WTC11 (cell line): ENCODE data around the gene SGSM2. TPM values are rescaled to one million over a fixed set of nuclear protein-coding genes. Genes with fewer than 3 reads are reported as not detected.

Source experiments
- ATAC-seq: fragments of 200-7000 bp; cut with Tn5 transposase; 2 replicates; pipeline ENCODE4 v1.10.0; 2021; ENCODE audit warnings: mild to moderate bottlenecking, moderate library complexity
- CTCF ChIA-PET: fragments of 300-600 bp; sonication (Branson Sonifier 250); formaldehyde crosslinking; loops from one replicate; lab custom pipeline; 2021; ENCODE audit warnings: antibody characterized with exemption; lab: Charles Lee
- POLR2A ChIA-PET: fragments of 350-600 bp; sonication (Branson Sonifier 250); formaldehyde crosslinking; loops from one replicate; lab custom pipeline; 2021; ENCODE audit warnings: antibody characterized with exemption; lab: Charles Lee
- DNase-seq: peaks from one replicate; pipeline ENCODE4 v3.0.0; 2021; ENCODE audit warnings: low spot score
- H3K27ac Mint-ChIP-seq: 2 replicates; pipeline ENCODE4 v1.8.0; 2021; ENCODE audit warnings: mixed read lengths
- H3K27me3 Mint-ChIP-seq: 2 replicates; pipeline ENCODE4 v1.8.0; 2021; ENCODE audit warnings: low read depth, mild to moderate bottlenecking, moderate library complexity, mixed read lengths
- H3K36me3 Mint-ChIP-seq: 2 replicates; pipeline ENCODE4 v1.8.0; 2021; ENCODE audit warnings: mixed read lengths
- H3K4me1 Mint-ChIP-seq: 2 replicates; pipeline ENCODE4 v1.8.0; 2022; ENCODE audit warnings: mixed read lengths
- H3K4me3 Mint-ChIP-seq: 2 replicates; pipeline ENCODE4 v1.8.0; 2021; ENCODE audit warnings: mild to moderate bottlenecking, moderate library complexity, mixed read lengths
- H3K9me3 Mint-ChIP-seq: 2 replicates; pipeline ENCODE4 v1.8.0; 2021; ENCODE audit warnings: mixed read lengths
- GRHL2 ChIP-seq: fragments of 250-450 bp; sonication (Bioruptor Pico); IDR thresholded peaks from 2 replicates; pipeline ENCODE4 v1.8.0; 2022; ENCODE audit warnings: mild to moderate bottlenecking, moderate library complexity; ENCODE audit not compliant: insufficient replicate concordance, severe bottlenecking
- HMGA2 ChIP-seq: fragments of 250-450 bp; sonication (Bioruptor Pico); IDR thresholded peaks from 2 replicates; pipeline ENCODE4 v1.4.0; 2021; ENCODE audit warnings: mild to moderate bottlenecking, moderate library complexity
- IRF2 ChIP-seq: sonication (generic); formaldehyde crosslinking; IDR thresholded peaks from 2 replicates; pipeline ENCODE4 v1.8.0; 2022; ENCODE audit warnings: low read depth, missing genetic modification reagents, borderline replicate concordance
- JAZF1 ChIP-seq: fragments of 250-450 bp; sonication (Bioruptor Pico); IDR thresholded peaks from 2 replicates; pipeline ENCODE4 v1.9.0; 2021; ENCODE audit warnings: moderate library complexity, mild to moderate bottlenecking, inconsistent platforms
- MXD4 ChIP-seq: fragments of 250-450 bp; sonication (Bioruptor Pico); IDR thresholded peaks from 2 replicates; pipeline ENCODE4 v1.8.0; 2021; ENCODE audit warnings: mild to moderate bottlenecking, moderate library complexity, borderline replicate concordance
- OVOL2 ChIP-seq: fragments of 250-450 bp; sonication (Bioruptor Pico); IDR thresholded peaks from 2 replicates; pipeline ENCODE4 v1.9.0; 2021; ENCODE audit warnings: mild to moderate bottlenecking, borderline replicate concordance
- PRRX2 ChIP-seq: fragments of 250-450 bp; sonication (Bioruptor Pico); IDR thresholded peaks from 2 replicates; pipeline ENCODE4 v1.8.0; 2021; ENCODE audit warnings: mild to moderate bottlenecking
- RELA ChIP-seq: sonication (generic); formaldehyde crosslinking; IDR thresholded peaks from 2 replicates; pipeline ENCODE4 v1.8.1; 2022; ENCODE audit warnings: missing genetic modification reagents, mild to moderate bottlenecking, borderline replicate concordance
- SMAD3 ChIP-seq: sonication (generic); formaldehyde crosslinking; IDR thresholded peaks from 2 replicates; pipeline ENCODE4 v1.8.0; 2022; ENCODE audit warnings: missing genetic modification reagents, mild to moderate bottlenecking, borderline replicate concordance
- SP1 ChIP-seq: sonication (generic); formaldehyde crosslinking; conservative IDR thresholded peaks from 2 replicates; pipeline ENCODE4 v1.8.1; 2022; ENCODE audit warnings: missing genetic modification reagents
- TEAD1 ChIP-seq: sonication (generic); formaldehyde crosslinking; IDR thresholded peaks from 2 replicates; pipeline ENCODE4 v1.8.0; 2022; ENCODE audit warnings: mild to moderate bottlenecking, missing genetic modification reagents
- ZNF396 ChIP-seq: fragments of 250-450 bp; sonication (Bioruptor Pico); IDR thresholded peaks from 2 replicates; pipeline ENCODE4 v1.8.0; 2021; ENCODE audit warnings: mild to moderate bottlenecking, moderate library complexity, borderline replicate concordance
- ZNF671 ChIP-seq: fragments of 250-450 bp; sonication (Bioruptor Pico); IDR thresholded peaks from 2 replicates; pipeline ENCODE4 v1.8.0; 2021; ENCODE audit warnings: mild to moderate bottlenecking
- total RNA-seq: library from RNA; stranded (reverse); gene quantifications from 3 replicates; pipeline ENCODE4 v1.2.3, GENCODE V29; 2021
- TF ChIP-seq, protein P1 (sequence below): sonication (generic); formaldehyde crosslinking; IDR thresholded peaks from 2 replicates; pipeline ENCODE4 v1.8.1; 2022; ENCODE audit warnings: mild to moderate bottlenecking, missing genetic modification reagents, moderate library complexity, borderline replicate concordance
- TF ChIP-seq, protein P2 (sequence below): sonication (generic); formaldehyde crosslinking; IDR thresholded peaks from 2 replicates; pipeline ENCODE4 v1.8.1; 2023; ENCODE audit warnings: mild to moderate bottlenecking, missing genetic modification reagents, borderline replicate concordance
- TF ChIP-seq, protein P3 (sequence below): sonication (generic); formaldehyde crosslinking; IDR thresholded peaks from 2 replicates; pipeline ENCODE4 v1.8.0; 2023; ENCODE audit warnings: missing genetic modification reagents, mild to moderate bottlenecking, borderline replicate concordance
- TF ChIP-seq, protein P4 (sequence below): sonication (generic); formaldehyde crosslinking; IDR thresholded peaks from 2 replicates; pipeline ENCODE4 v1.8.0; 2023; ENCODE audit warnings: mild to moderate bottlenecking, missing genetic modification reagents
- TF ChIP-seq, protein P5 (sequence below): fragments of 250-450 bp; sonication (Bioruptor Pico); IDR thresholded peaks from 2 replicates; pipeline ENCODE4 v1.8.0; 2021; ENCODE audit warnings: mild to moderate bottlenecking

The SGSM2 gene
- total RNA-seq, 1 experiment from 2014 or later: 50.3 TPM

DNA sequence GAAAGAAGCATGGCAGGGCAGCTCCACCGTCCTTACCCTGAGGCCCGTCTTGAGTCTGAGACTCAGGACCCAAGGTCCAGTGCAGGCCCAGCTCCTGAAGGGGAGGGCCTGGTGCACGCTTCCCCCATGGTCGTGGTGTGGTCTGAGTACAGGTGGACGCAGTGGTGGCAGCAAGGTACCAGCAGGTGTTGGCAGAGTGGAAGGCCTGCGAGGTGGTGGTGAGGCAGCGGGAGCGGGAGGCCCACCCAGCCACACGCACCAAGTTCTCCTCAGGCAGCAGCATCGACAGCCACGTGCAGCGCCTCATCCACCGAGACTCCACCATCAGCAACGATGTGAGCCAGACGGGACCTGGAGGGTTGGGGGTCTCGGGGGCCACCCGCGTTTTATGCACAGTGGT, 35.9 kb downstream of the SGSM2 start:
- Mint-ChIP-seq H3K27me3 (no peaks in the 10 kb centered on the region), H3K4me1 (peaks cover 10% of the 10 kb centered on the region), H3K9me3 (no peaks in the 10 kb centered on the region), H3K4me3 (no peak overlapping the region), H3K27ac (no peak overlapping the region), H3K36me3 (peaks cover 6% of the 10 kb centered on the region; the same call in 1 of the 2 replicates)
- ChIA-PET POLR2A (no interaction called here), CTCF (interaction anchor here (0.5 to 2.9 kb wide), 5 partner anchors 10 to 58 kb away, joined by 3 to 15 read pairs (median 3); no protein-coding TSS in a partner anchor)
- TF ChIP-seq ZNF671 (CRISPR knock-in tag) (no peak), GRHL2 (CRISPR knock-in tag) (no peak), SP1 (no peak), OVOL2 (no peak), SMAD3 (CRISPR knock-in tag) (no peak), PRRX2 (no peak)
- TF ChIP-seq, protein P1, sequence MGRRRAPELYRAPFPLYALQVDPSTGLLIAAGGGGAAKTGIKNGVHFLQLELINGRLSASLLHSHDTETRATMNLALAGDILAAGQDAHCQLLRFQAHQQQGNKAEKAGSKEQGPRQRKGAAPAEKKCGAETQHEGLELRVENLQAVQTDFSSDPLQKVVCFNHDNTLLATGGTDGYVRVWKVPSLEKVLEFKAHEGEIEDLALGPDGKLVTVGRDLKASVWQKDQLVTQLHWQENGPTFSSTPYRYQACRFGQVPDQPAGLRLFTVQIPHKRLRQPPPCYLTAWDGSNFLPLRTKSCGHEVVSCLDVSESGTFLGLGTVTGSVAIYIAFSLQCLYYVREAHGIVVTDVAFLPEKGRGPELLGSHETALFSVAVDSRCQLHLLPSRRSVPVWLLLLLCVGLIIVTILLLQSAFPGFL (CRISPR knock-in tag): no peak
- no peak for ATAC-seq
- no peak for DNase-seq

DNA sequence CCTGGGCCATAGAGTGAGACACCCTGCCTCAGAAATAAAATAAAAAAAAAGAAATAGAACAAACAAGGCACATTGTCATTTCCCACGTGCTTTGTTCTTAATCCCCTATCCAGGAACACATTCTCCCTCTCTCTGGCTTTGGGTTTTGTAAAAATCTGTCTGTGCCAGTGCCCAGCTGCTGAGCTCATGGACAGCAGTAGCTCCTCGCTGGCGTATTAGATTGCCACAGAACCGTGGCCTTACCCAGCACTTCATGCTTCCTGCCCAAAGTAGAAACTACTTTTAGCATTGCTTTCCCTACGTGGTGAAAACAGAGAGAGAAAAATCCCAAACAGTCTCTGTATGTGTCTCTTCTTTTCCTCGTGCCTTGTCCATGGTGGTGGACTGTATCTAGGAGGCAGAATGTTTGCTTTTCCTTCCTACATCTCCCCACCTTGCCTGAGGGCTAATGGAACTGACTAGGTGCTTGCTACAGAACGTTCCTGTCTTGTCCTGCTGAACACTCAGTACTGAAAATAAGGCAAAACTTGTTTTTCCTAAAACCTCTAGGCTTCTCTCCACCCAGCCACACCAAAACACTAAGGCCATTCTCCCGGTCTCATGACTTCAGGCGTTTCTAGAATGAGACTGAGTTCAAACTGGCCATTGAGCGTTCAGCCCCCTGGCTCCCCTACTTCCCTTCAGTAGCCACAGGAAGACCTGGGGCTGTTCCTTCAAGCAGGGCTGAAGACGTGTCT, 37.4 kb downstream of the SGSM2 start:
- ATAC-seq: no peak
- Mint-ChIP-seq H3K27me3 (no peaks in the 10 kb centered on the region), H3K4me3 (no peak overlapping the region), H3K27ac (peak overlapping the region; percentile 1; the same call in 1 of the 2 replicates), H3K9me3 (no peaks in the 10 kb centered on the region), H3K4me1 (peaks cover 8% of the 10 kb centered on the region), H3K36me3 (peaks cover 9% of the 10 kb centered on the region; the same call in 1 of the 2 replicates)
- no peak for DNase-seq
- POLR2A ChIA-PET: interaction anchor here (0.6 kb wide), 1 partner anchor 40 kb away, joined by 5 read pairs; no protein-coding TSS in a partner anchor
- CTCF ChIA-PET: interaction anchor here (1.2 to 2.9 kb wide), 2 partner anchors 8 to 22 kb away, joined by 3 to 15 read pairs; no protein-coding TSS in a partner anchor
- TF ChIP-seq MXD4 (CRISPR knock-in tag) (no peak), HMGA2 (no peak), IRF2 (CRISPR knock-in tag) (no peak), ZNF396 (CRISPR knock-in tag) (no peak), GRHL2 (CRISPR knock-in tag) (no peak), RELA (CRISPR knock-in tag) (no peak), TEAD1 (CRISPR knock-in tag) (no peak), JAZF1 (no peak)
- TF ChIP-seq, protein P2, sequence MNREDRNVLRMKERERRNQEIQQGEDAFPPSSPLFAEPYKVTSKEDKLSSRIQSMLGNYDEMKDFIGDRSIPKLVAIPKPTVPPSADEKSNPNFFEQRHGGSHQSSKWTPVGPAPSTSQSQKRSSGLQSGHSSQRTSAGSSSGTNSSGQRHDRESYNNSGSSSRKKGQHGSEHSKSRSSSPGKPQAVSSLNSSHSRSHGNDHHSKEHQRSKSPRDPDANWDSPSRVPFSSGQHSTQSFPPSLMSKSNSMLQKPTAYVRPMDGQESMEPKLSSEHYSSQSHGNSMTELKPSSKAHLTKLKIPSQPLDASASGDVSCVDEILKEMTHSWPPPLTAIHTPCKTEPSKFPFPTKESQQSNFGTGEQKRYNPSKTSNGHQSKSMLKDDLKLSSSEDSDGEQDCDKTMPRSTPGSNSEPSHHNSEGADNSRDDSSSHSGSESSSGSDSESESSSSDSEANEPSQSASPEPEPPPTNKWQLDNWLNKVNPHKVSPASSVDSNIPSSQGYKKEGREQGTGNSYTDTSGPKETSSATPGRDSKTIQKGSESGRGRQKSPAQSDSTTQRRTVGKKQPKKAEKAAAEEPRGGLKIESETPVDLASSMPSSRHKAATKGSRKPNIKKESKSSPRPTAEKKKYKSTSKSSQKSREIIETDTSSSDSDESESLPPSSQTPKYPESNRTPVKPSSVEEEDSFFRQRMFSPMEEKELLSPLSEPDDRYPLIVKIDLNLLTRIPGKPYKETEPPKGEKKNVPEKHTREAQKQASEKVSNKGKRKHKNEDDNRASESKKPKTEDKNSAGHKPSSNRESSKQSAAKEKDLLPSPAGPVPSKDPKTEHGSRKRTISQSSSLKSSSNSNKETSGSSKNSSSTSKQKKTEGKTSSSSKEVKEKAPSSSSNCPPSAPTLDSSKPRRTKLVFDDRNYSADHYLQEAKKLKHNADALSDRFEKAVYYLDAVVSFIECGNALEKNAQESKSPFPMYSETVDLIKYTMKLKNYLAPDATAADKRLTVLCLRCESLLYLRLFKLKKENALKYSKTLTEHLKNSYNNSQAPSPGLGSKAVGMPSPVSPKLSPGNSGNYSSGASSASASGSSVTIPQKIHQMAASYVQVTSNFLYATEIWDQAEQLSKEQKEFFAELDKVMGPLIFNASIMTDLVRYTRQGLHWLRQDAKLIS: no peak
- TF ChIP-seq, protein P3, sequence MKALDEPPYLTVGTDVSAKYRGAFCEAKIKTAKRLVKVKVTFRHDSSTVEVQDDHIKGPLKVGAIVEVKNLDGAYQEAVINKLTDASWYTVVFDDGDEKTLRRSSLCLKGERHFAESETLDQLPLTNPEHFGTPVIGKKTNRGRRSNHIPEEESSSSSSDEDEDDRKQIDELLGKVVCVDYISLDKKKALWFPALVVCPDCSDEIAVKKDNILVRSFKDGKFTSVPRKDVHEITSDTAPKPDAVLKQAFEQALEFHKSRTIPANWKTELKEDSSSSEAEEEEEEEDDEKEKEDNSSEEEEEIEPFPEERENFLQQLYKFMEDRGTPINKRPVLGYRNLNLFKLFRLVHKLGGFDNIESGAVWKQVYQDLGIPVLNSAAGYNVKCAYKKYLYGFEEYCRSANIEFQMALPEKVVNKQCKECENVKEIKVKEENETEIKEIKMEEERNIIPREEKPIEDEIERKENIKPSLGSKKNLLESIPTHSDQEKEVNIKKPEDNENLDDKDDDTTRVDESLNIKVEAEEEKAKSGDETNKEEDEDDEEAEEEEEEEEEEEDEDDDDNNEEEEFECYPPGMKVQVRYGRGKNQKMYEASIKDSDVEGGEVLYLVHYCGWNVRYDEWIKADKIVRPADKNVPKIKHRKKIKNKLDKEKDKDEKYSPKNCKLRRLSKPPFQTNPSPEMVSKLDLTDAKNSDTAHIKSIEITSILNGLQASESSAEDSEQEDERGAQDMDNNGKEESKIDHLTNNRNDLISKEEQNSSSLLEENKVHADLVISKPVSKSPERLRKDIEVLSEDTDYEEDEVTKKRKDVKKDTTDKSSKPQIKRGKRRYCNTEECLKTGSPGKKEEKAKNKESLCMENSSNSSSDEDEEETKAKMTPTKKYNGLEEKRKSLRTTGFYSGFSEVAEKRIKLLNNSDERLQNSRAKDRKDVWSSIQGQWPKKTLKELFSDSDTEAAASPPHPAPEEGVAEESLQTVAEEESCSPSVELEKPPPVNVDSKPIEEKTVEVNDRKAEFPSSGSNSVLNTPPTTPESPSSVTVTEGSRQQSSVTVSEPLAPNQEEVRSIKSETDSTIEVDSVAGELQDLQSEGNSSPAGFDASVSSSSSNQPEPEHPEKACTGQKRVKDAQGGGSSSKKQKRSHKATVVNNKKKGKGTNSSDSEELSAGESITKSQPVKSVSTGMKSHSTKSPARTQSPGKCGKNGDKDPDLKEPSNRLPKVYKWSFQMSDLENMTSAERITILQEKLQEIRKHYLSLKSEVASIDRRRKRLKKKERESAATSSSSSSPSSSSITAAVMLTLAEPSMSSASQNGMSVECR (CRISPR knock-in tag): no peak
- TF ChIP-seq, protein P4, sequence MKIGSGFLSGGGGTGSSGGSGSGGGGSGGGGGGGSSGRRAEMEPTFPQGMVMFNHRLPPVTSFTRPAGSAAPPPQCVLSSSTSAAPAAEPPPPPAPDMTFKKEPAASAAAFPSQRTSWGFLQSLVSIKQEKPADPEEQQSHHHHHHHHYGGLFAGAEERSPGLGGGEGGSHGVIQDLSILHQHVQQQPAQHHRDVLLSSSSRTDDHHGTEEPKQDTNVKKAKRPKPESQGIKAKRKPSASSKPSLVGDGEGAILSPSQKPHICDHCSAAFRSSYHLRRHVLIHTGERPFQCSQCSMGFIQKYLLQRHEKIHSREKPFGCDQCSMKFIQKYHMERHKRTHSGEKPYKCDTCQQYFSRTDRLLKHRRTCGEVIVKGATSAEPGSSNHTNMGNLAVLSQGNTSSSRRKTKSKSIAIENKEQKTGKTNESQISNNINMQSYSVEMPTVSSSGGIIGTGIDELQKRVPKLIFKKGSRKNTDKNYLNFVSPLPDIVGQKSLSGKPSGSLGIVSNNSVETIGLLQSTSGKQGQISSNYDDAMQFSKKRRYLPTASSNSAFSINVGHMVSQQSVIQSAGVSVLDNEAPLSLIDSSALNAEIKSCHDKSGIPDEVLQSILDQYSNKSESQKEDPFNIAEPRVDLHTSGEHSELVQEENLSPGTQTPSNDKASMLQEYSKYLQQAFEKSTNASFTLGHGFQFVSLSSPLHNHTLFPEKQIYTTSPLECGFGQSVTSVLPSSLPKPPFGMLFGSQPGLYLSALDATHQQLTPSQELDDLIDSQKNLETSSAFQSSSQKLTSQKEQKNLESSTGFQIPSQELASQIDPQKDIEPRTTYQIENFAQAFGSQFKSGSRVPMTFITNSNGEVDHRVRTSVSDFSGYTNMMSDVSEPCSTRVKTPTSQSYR: no peak
- TF ChIP-seq, protein P5, sequence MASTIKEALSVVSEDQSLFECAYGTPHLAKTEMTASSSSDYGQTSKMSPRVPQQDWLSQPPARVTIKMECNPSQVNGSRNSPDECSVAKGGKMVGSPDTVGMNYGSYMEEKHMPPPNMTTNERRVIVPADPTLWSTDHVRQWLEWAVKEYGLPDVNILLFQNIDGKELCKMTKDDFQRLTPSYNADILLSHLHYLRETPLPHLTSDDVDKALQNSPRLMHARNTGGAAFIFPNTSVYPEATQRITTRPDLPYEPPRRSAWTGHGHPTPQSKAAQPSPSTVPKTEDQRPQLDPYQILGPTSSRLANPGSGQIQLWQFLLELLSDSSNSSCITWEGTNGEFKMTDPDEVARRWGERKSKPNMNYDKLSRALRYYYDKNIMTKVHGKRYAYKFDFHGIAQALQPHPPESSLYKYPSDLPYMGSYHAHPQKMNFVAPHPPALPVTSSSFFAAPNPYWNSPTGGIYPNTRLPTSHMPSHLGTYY: no peak
